Neural cell (in vitro differentiated cells): ENCODE measurements around the gene UBL4B. TPM values are rescaled to one million over a fixed set of nuclear protein-coding genes. Genes with fewer than 3 reads are reported as not detected.

Source experiments
- H2AFZ ChIP-seq: fragments of 200-600, 300-800 bp; sonication (generic), shearing (Covaris generic); 2 replicates; pipeline ENCODE4 v1.6.0; 2014; ENCODE audit warnings: low read depth, mild to moderate bottlenecking, antibody characterized with exemption, low read length, moderate library complexity
- H3F3A ChIP-seq: fragments of 200-600 bp; shearing (Covaris generic); 2 replicates; pipeline ENCODE4 v1.6.1; 2016; ENCODE audit warnings: mild to moderate bottlenecking, moderate library complexity, mixed read lengths, antibody characterized with exemption, low read length; ENCODE audit not compliant: insufficient read depth, poor library complexity, severe bottlenecking
- H3K27ac ChIP-seq: fragments of 200-600, 300-800 bp; sonication (generic), shearing (Covaris generic); 2 replicates; pipeline ENCODE4 v1.5.1; 2014; ENCODE audit warnings: mild to moderate bottlenecking, low read length, moderate library complexity
- H3K27me3 ChIP-seq: fragments of 300-800, 200-600 bp; sonication (generic), shearing (Covaris generic); 2 replicates; pipeline ENCODE4 v1.6.0; 2014; ENCODE audit warnings: mild to moderate bottlenecking, low read depth, low read length, moderate library complexity; ENCODE audit not compliant: insufficient read depth
- H3K36me3 ChIP-seq: fragments of 300-800, 200-600 bp; sonication (generic), shearing (Covaris generic); 2 replicates; pipeline ENCODE4 v1.5.1; 2014; ENCODE audit warnings: mild to moderate bottlenecking, antibody characterized with exemption, low read length, moderate library complexity; ENCODE audit not compliant: insufficient read depth
- H3K4me2 ChIP-seq: fragments of 300-800, 200-600 bp; sonication (generic), shearing (Covaris generic); 2 replicates; pipeline ENCODE4 v1.6.0; 2014; ENCODE audit warnings: mild to moderate bottlenecking, low read length
- H3K4me3 ChIP-seq: fragments of 300-800, 200-600 bp; sonication (generic), shearing (Covaris generic); 2 replicates; pipeline ENCODE4 v1.5.1; 2014; ENCODE audit warnings: mild to moderate bottlenecking, low read length, moderate library complexity
- H3K79me2 ChIP-seq: fragments of 200-600 bp; shearing (Covaris generic); replicated peaks from 2 replicates; pipeline ENCODE4 v1.6.0; 2014; ENCODE audit warnings: mild to moderate bottlenecking, low read length, moderate library complexity; ENCODE audit not compliant: insufficient read depth
- H3K9ac ChIP-seq: fragments of 300-800, 200-600 bp; sonication (generic), shearing (Covaris generic); 2 replicates; pipeline ENCODE4 v1.6.1; 2016; ENCODE audit warnings: mild to moderate bottlenecking, low read length, mixed read lengths
- H3K9me2 ChIP-seq: fragments of 200-600 bp; shearing (Covaris generic); 2 replicates; pipeline ENCODE4 v1.6.1; 2016; ENCODE audit warnings: mild to moderate bottlenecking, low read length, mixed read lengths; ENCODE audit not compliant: insufficient read depth
- H3K9me3 ChIP-seq: fragments of 200-600, 300-800 bp; sonication (generic), shearing (Covaris generic); 2 replicates; pipeline ENCODE4 v1.6.1; 2016; ENCODE audit warnings: mild to moderate bottlenecking, mixed run types, low read length, moderate library complexity, mixed read lengths
- H4K20me1 ChIP-seq: fragments of 200-600 bp; shearing (Covaris generic); 2 replicates; pipeline ENCODE4 v1.6.1; 2016; ENCODE audit warnings: mild to moderate bottlenecking, mixed run types; ENCODE audit not compliant: insufficient read depth
- CTCF ChIP-seq: fragments of 450-650 bp; IDR thresholded peaks from 2 replicates; pipeline ENCODE4 v1.5.1; 2014; ENCODE audit warnings: antibody characterized with exemption, mild to moderate bottlenecking, moderate library complexity; ENCODE audit not compliant: poor library complexity, severe bottlenecking
- EP300 ChIP-seq: fragments of 450-650 bp; conservative IDR thresholded peaks from 2 replicates; pipeline ENCODE4 v1.6.1; 2014; ENCODE audit warnings: antibody characterized with exemption, mild to moderate bottlenecking, moderate library complexity; ENCODE audit not compliant: poor library complexity, severe bottlenecking
- EZH2 ChIP-seq: fragments of 200-600, 300-800 bp; shearing (Covaris generic), sonication (generic); IDR thresholded peaks from 2 replicates; pipeline ENCODE4 v1.6.1; 2014; ENCODE audit warnings: antibody characterized with exemption, low read length, borderline replicate concordance, mild to moderate bottlenecking; ENCODE audit not compliant: insufficient read depth, poor library complexity, severe bottlenecking
- MXI1 ChIP-seq: fragments of 450-650 bp; conservative IDR thresholded peaks from 2 replicates; pipeline ENCODE4 v1.6.1; 2014; ENCODE audit warnings: antibody characterized with exemption, mild to moderate bottlenecking; ENCODE audit not compliant: poor library complexity, severe bottlenecking
- POLR2AphosphoS5 ChIP-seq: IDR thresholded peaks from 2 replicates; pipeline ENCODE4 v1.6.1; 2012
- RAD21 ChIP-seq: fragments of 450-650 bp; conservative IDR thresholded peaks from 2 replicates; pipeline ENCODE4 v1.6.1; 2014; ENCODE audit warnings: antibody characterized with exemption, mild to moderate bottlenecking, moderate library complexity
- REST ChIP-seq: IDR thresholded peaks from 2 replicates; pipeline ENCODE4 v1.6.1; 2012; ENCODE audit warnings: borderline replicate concordance
- SMC3 ChIP-seq: fragments of 450-650 bp; conservative IDR thresholded peaks from 2 replicates; pipeline ENCODE4 v1.6.1; 2014; ENCODE audit warnings: antibody characterized with exemption, mild to moderate bottlenecking, moderate library complexity; ENCODE audit not compliant: poor library complexity
- TAF1 ChIP-seq: IDR thresholded peaks from 2 replicates; pipeline ENCODE4 v1.6.1; 2012; ENCODE audit warnings: low read depth
- polyA plus RNA-seq: library from polyadenylated mRNA; depleted of rRNA; stranded (reverse); fragments of >200 nt; gene quantifications from 2 replicates; pipeline ENCODE4 v1.2.3, GENCODE V29; 2014

UBL4B gene
- polyA plus RNA-seq, 1 donor from 2014 or later = not detected

GRCh38 chr1:110092991-110093390 lies 19.3 kb upstream of the UBL4B start:
- H3K9ac ChIP-seq = no peak overlapping the region
- H3K9me2 ChIP-seq = no peaks in the 10 kb centered on the region
- TF ChIP-seq REST (no peak), EZH2 (no peak), MXI1 (no peak), RAD21 (no peak)
- H3K36me3 ChIP-seq = no peaks in the 10 kb centered on the region
- no peak overlapping the region for H3K4me2 ChIP-seq
- no peaks in the 10 kb centered on the region for H3K9me3 ChIP-seq
- H2AFZ ChIP-seq = no peak overlapping the region
- peaks cover under 1% of the 10 kb centered on the region for H3K27me3 ChIP-seq
- no peaks in the 10 kb centered on the region for H3F3A ChIP-seq
- no peak overlapping the region for H3K27ac ChIP-seq
- no peaks in the 10 kb centered on the region for H3K79me2 ChIP-seq
- no peak overlapping the region for H3K4me3 ChIP-seq
- H4K20me1 ChIP-seq = no peaks in the 10 kb centered on the region

GRCh38 chr1:110094931-110095654 lies 17.1 kb upstream of the UBL4B start:
- no peak overlapping the region for H3K4me2 ChIP-seq
- no peaks in the 10 kb centered on the region for H3K79me2 ChIP-seq
- no peak overlapping the region for H2AFZ ChIP-seq
- no peak overlapping the region for H3K9ac ChIP-seq
- H3K9me3 ChIP-seq = no peaks in the 10 kb centered on the region
- no peaks in the 10 kb centered on the region for H3K9me2 ChIP-seq
- no peaks in the 10 kb centered on the region for H3K27me3 ChIP-seq
- no peak overlapping the region for H3K4me3 ChIP-seq
- H3K27ac ChIP-seq = no peak overlapping the region
- H3K36me3 ChIP-seq = no peaks in the 10 kb centered on the region
- no peaks in the 10 kb centered on the region for H3F3A ChIP-seq
- TF ChIP-seq SMC3 (no peak), MXI1 (no peak), CTCF (no peak), POLR2AphosphoS5 (no peak), TAF1 (no peak), EP300 (no peak), REST (no peak)
- H4K20me1 ChIP-seq = no peaks in the 10 kb centered on the region
